SU-DHL-6 (cell line): ENCODE data around the gene DOK6.

Experiments
- H2AFZ ChIP-seq: fragments of 200-600 bp; sonication (generic); 2 replicates; pipeline ENCODE4 v1.6.1; 2014; ENCODE audit warnings: low read depth, mild to moderate bottlenecking, moderate library complexity, mixed read lengths, antibody characterized with exemption, low read length; ENCODE audit not compliant: severe bottlenecking
- H3F3A ChIP-seq: fragments of 200-600 bp; shearing (Covaris generic); 2 replicates; pipeline ENCODE4 v1.6.0; 2016; ENCODE audit warnings: antibody characterized with exemption, mild to moderate bottlenecking; ENCODE audit not compliant: insufficient read depth
- H3K27ac ChIP-seq: fragments of 200-600 bp; sonication (generic); 2 replicates; pipeline ENCODE4 v1.5.1; 2016; ENCODE audit warnings: low read depth, mild to moderate bottlenecking, low read length, moderate library complexity, mixed read lengths
- H3K27me3 ChIP-seq: fragments of 200-600 bp; sonication (generic), shearing (Covaris generic); 2 replicates; pipeline ENCODE4 v1.6.0; 2014; ENCODE audit warnings: mild to moderate bottlenecking, low read length
- H3K36me3 ChIP-seq: fragments of 200-600 bp; sonication (generic); 2 replicates; pipeline ENCODE4 v1.6.1; 2014; ENCODE audit warnings: mild to moderate bottlenecking, low read length, mixed read lengths
- H3K4me2 ChIP-seq: fragments of 300-600, 200-600 bp; shearing (Covaris generic), sonication (generic); 2 replicates; pipeline ENCODE4 v1.6.0; 2014; ENCODE audit warnings: low read length, low read depth, mild to moderate bottlenecking; ENCODE audit not compliant: poor library complexity, severe bottlenecking
- H3K4me3 ChIP-seq: fragments of 200-600 bp; sonication (generic); 2 replicates; pipeline ENCODE4 v1.5.1; 2014; ENCODE audit warnings: antibody characterized with exemption, low read length, mild to moderate bottlenecking, mixed read lengths; ENCODE audit not compliant: insufficient read depth, poor library complexity, severe bottlenecking
- H3K79me2 ChIP-seq: fragments of 200-600 bp; sonication (generic); 2 replicates; pipeline ENCODE4 v1.6.1; 2014; ENCODE audit warnings: mild to moderate bottlenecking, low read length, moderate library complexity; ENCODE audit not compliant: insufficient read depth
- H3K9ac ChIP-seq: fragments of 200-600 bp; sonication (generic); 2 replicates; pipeline ENCODE4 v1.7.0; 2014; ENCODE audit warnings: mild to moderate bottlenecking, low read length
- H3K9me2 ChIP-seq: fragments of 200-600 bp; sonication (generic); replicated peaks from 2 replicates; pipeline ENCODE4 v1.6.1; 2014; ENCODE audit warnings: low read length; ENCODE audit not compliant: insufficient read depth
- H3K9me3 ChIP-seq: fragments of 200-600 bp; sonication (generic); 2 replicates; pipeline ENCODE4 v1.6.1; 2014; ENCODE audit warnings: low read length, mixed read lengths; ENCODE audit not compliant: insufficient read depth
- H4K20me1 ChIP-seq: fragments of 200-600 bp; sonication (generic); 2 replicates; pipeline ENCODE4 v1.6.1; 2014; ENCODE audit warnings: low read depth, mild to moderate bottlenecking, antibody characterized with exemption, low read length, moderate library complexity, mixed read lengths
- CTCF ChIP-seq: fragments of 200-600 bp; sonication (generic); IDR thresholded peaks from one replicate; pipeline ENCODE4 v1.5.1; 2017; ENCODE audit warnings: antibody characterized with exemption, mild to moderate bottlenecking, low read length, moderate library complexity; ENCODE audit not compliant: insufficient read depth, poor library complexity, severe bottlenecking
- EZH2phosphoT487 ChIP-seq: fragments of 200-600 bp; sonication (generic), shearing (Covaris generic); conservative IDR thresholded peaks from 2 replicates; pipeline ENCODE4 v1.6.1; 2018; ENCODE audit warnings: mild to moderate bottlenecking, antibody characterized with exemption, low read length, moderate library complexity, mixed read lengths

The DOK6 gene

GRCh38 chr18:69528435-69528834 is 127.7 kb downstream of the DOK6 start:
- H3K9me2 ChIP-seq, result no peaks in the 10 kb centered on the region
- no peaks in the 10 kb centered on the region for H3K36me3 ChIP-seq
- no peaks in the 10 kb centered on the region for H3K79me2 ChIP-seq
- no peaks in the 10 kb centered on the region for H4K20me1 ChIP-seq
- no peaks in the 10 kb centered on the region for H3K27me3 ChIP-seq
- no peak overlapping the region for H3K27ac ChIP-seq
- no peaks in the 10 kb centered on the region for H3F3A ChIP-seq
- H3K9me3 ChIP-seq, result no peaks in the 10 kb centered on the region
- H3K9ac ChIP-seq, result no peak overlapping the region
- TF ChIP-seq CTCF (no peak), EZH2phosphoT487 (no peak)
- H3K4me3 ChIP-seq, result no peak overlapping the region
- H3K4me2 ChIP-seq, result no peak overlapping the region
- H2AFZ ChIP-seq, result no peak overlapping the region

DNA sequence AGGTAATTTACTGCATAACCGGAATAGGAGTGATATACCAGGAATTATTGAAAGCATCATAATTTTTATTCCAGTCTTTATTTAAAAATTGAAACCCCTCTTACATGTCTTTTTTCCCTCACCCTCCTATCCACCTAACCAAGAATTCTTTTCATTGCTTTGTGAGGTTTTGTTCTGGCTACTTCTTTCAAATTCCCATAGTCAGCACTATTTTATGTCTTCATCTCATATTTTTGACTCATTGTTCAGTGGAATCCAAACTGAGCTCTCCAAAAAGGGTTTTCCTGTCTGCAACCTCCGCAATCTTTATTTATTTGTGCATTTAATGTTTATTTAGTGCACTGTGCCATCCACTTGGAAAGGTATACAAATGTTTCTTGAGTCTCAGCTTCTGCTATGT is 128.5 kb downstream of the DOK6 start:
- Histone ChIP-seq H4K20me1 (no peaks in the 10 kb centered on the region), H3K4me2 (no peak overlapping the region), H3K9me2 (no peaks in the 10 kb centered on the region), H3K27ac (no peak overlapping the region), H3K79me2 (no peaks in the 10 kb centered on the region), H3K36me3 (no peaks in the 10 kb centered on the region), H3F3A (no peaks in the 10 kb centered on the region), H2AFZ (no peak overlapping the region), H3K27me3 (no peaks in the 10 kb centered on the region), H3K9ac (no peak overlapping the region), H3K9me3 (no peaks in the 10 kb centered on the region), H3K4me3 (no peak overlapping the region)
- TF ChIP-seq EZH2phosphoT487 (no peak), CTCF (no peak)

DNA sequence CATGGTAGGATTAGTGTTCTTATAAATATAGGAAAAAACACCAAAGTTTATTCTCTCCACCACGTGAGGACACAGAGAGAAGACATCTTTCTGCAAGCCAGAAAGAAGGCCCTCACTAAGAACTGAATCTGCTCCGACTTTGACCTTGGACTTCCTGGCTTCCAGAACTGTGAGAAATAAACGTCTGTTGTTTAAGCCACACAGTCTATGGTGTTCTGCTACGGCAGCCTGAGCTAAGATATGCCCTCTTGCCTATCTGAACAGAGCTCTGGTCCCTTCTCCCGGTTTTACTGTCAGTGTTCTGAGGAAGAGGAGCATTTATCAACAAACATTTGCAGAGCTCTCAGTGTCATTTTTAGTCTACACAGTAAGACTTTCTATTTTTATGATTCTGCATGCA is 131.3 kb downstream of the DOK6 start:
- no peak overlapping the region for H3K9ac ChIP-seq
- no peaks in the 10 kb centered on the region for H3K9me3 ChIP-seq
- no peak overlapping the region for H3K4me3 ChIP-seq
- H4K20me1 ChIP-seq, result no peaks in the 10 kb centered on the region
- H3K79me2 ChIP-seq, result no peaks in the 10 kb centered on the region
- H3F3A ChIP-seq, result no peaks in the 10 kb centered on the region
- TF ChIP-seq CTCF (no peak), EZH2phosphoT487 (no peak)
- no peaks in the 10 kb centered on the region for H3K27me3 ChIP-seq
- no peak overlapping the region for H3K27ac ChIP-seq
- H3K36me3 ChIP-seq, result no peaks in the 10 kb centered on the region
- no peak overlapping the region for H3K4me2 ChIP-seq
- H2AFZ ChIP-seq, result no peak overlapping the region
- no peaks in the 10 kb centered on the region for H3K9me2 ChIP-seq

GRCh38 chr18:69537183-69537582 is 136.5 kb downstream of the DOK6 start:
- Histone ChIP-seq H2AFZ (no peak overlapping the region), H3K9me2 (no peaks in the 10 kb centered on the region), H3K27me3 (no peaks in the 10 kb centered on the region), H3F3A (no peaks in the 10 kb centered on the region), H4K20me1 (no peaks in the 10 kb centered on the region), H3K4me2 (no peak overlapping the region), H3K9me3 (no peaks in the 10 kb centered on the region), H3K9ac (no peak overlapping the region), H3K79me2 (no peaks in the 10 kb centered on the region), H3K27ac (no peak overlapping the region), H3K36me3 (no peaks in the 10 kb centered on the region), H3K4me3 (no peak overlapping the region)
- TF ChIP-seq CTCF (no peak), EZH2phosphoT487 (no peak)
